DND-41 (cell line): ENCODE data around the gene SH3RF3.

Source experiments
- CTCF ChIP-seq: IDR thresholded peaks from 2 replicates; pipeline ENCODE4 v1.5.1; 2012; ENCODE audit warnings: borderline replicate concordance, low read length, moderate library complexity, mild to moderate bottlenecking; ENCODE audit not compliant: poor library complexity, severe bottlenecking; ENCODE audit errors: extremely low read depth
- EZH2 ChIP-seq: IDR thresholded peaks from 3 replicates; pipeline ENCODE4 v1.6.1; 2012; ENCODE audit warnings: borderline replicate concordance, low read depth, mild to moderate bottlenecking, moderate library complexity, low read length, inconsistent platforms; ENCODE audit not compliant: severe bottlenecking

DNA sequence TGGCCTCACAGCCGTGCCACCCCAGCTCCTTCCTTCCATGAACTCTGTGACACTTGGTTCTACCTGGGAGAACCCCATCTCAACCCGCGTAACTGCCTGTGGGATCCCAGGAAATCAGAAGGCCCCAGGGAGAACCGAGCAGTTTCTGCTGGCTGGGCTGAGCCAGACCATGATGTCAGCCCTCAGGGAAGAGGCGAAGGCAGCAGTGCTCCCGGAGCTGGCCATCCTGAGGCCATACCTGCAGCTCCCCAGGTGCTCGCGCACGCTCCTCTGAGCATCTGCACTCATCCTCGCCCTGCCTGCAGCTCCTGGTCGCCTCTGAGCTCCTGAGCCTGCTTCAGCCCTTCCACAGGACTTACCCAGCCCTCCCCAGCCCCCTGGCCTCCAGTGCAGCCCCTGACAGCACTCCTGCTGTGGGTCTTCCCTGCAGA is 298.7 kb downstream of the SH3RF3 start:
- TF ChIP-seq CTCF, result no peak
- no peak for TF ChIP-seq EZH2
